Thyroid gland (tissue), 4 donors: Measurements from ENCODE around the gene DNAJB14. TPM values are rescaled to one million over a fixed set of nuclear protein-coding genes. Genes with fewer than 3 reads are reported as not detected.

Experiments
- DNase-seq, 2 donors: peaks; one replicate each; pipeline ENCODE4 v3.0.0-alpha.2; 2019
- H3K27ac ChIP-seq, 3 donors: fragments of 200-600 bp; sonication (generic); 1 replicate in 2 of 3; 2 replicates in 1 of 3; pipeline ENCODE4 v1.5.1; 2016 to 2019; ENCODE audit warnings: mild to moderate bottlenecking in 1 of 3, moderate library complexity in 1 of 3
- H3K27me3 ChIP-seq: fragments of 200-600 bp; sonication (generic); one replicate; pipeline ENCODE4 v1.5.1; 2019
- H3K36me3 ChIP-seq, 2 donors: fragments of 200-600 bp; sonication (generic); one replicate each; pipeline ENCODE4 v1.5.1; 2016 to 2019
- H3K4me1 ChIP-seq, 2 donors: fragments of 200-600 bp; sonication (generic); one replicate each; pipeline ENCODE4 v1.5.1; 2017 to 2019
- H3K4me3 ChIP-seq, 3 donors: fragments of 200-600 bp; sonication (generic); replicated peaks in 1 of 3; 1 replicate in 2 of 3; 2 replicates in 1 of 3; pipeline ENCODE4 v1.5.1; 2016; ENCODE audit warnings: mild to moderate bottlenecking in 1 of 3
- H3K9me3 ChIP-seq: fragments of 200-600 bp; sonication (generic); one replicate; pipeline ENCODE4 v1.5.1; 2017
- CTCF ChIP-seq, 6 experiments: fragments of 200-600 bp in 3 of 6; fragments of 450-650 bp in 3 of 6; sonication (generic) in 3 of 6; IDR thresholded peaks; one replicate each; pipeline ENCODE4 v1.5.1; 2016 to 2019; ENCODE audit warnings: antibody characterized with exemption in 6 of 6, mild to moderate bottlenecking in 2 of 6, inconsistent platforms in 1 of 6, moderate library complexity in 1 of 6
- POLR2A ChIP-seq, 2 donors: fragments of 450-650 bp; IDR thresholded peaks; one replicate each; pipeline ENCODE4 v1.6.1; 2017; ENCODE audit warnings: antibody characterized with exemption in 2 of 2, mild to moderate bottlenecking in 2 of 2, moderate library complexity in 1 of 2
- WGBS, 2 donors: methylation state at CpG; one replicate each; pipeline ENCODE4 v1.1.5; 2017; 5-methylcytosine and 5-hydroxymethylcytosine counted together
- intact Hi-C: fragments of 100-400 bp; cut with DNase I; formaldehyde crosslinking; loops from one replicate; pipeline ENCODE4 v1.15.1; 2023
- total RNA-seq, 4 donors: library from RNA; depleted of rRNA; stranded (reverse); fragments of >200 nt; gene quantifications; one replicate each; pipeline ENCODE4 v1.2.3, GENCODE V29; 2016

DNAJB14 gene
- total RNA-seq, 4 donors from 2014 or later: 48.1 to 84.4 (median 72.3) TPM

GRCh38 chr4:99847362-99847976 is 98.9 kb downstream of the DNAJB14 start:
- intact Hi-C loops: no loop called here
- WGBS, 2 donors: 78 to 86% methylated on average over 10 of the region's 10 CpGs
- H3K27ac ChIP-seq: no peak overlapping the region

GRCh38 chr4:99846891-99847290 is 99.5 kb downstream of the DNAJB14 start:
- Histone ChIP-seq H3K4me1 (no peaks in the 10 kb centered on the region), H3K27ac (no peak overlapping the region), H3K27me3 (no peaks in the 10 kb centered on the region), H3K36me3 (no peaks in the 10 kb centered on the region), H3K9me3 (no peaks in the 10 kb centered on the region), H3K4me3 (no peak overlapping the region)
- intact Hi-C loops: no loop called here
- DNase-seq: no peak
- WGBS, 2 donors: 71 to 81% methylated on average over 1 of the region's 1 CpG
- no peak for TF ChIP-seq CTCF (IDR thresholded peaks at IDR 0.05)
- no peak for TF ChIP-seq POLR2A (IDR thresholded peaks at IDR 0.05)

More at GRCh38 chr4:99847362-99847976, 98.9 kb downstream of the DNAJB14 start:
- DNase-seq: no peak
- Histone ChIP-seq H3K4me1 (no peaks in the 10 kb centered on the region), H3K9me3 (no peaks in the 10 kb centered on the region), H3K27me3 (no peaks in the 10 kb centered on the region), H3K4me3 (no peak overlapping the region), H3K36me3 (no peaks in the 10 kb centered on the region)
- no peak for TF ChIP-seq CTCF (IDR thresholded peaks at IDR 0.05)
- no peak for TF ChIP-seq POLR2A (IDR thresholded peaks at IDR 0.05)

Other genes with a start within 250 kb of the DNAJB14 start
- gene DAPP1, start 129.8 kb downstream of the DNAJB14 start, total RNA-seq: 1 to 10 TPM in 2 of 4 donors, under 1 TPM in 2; 0.33 to 1.5 (median 0.70) TPM
- gene LAMTOR3, start 52.2 kb downstream of the DNAJB14 start, total RNA-seq: 100 to 1,000 TPM in 1 of 4 donors, 10 to 100 TPM in 3; 67.5 to 103 (median 86.1) TPM
- gene H2AZ1, start 3.7 kb upstream of the DNAJB14 start, total RNA-seq: 100 to 1,000 TPM; 141 to 185 (median 150) TPM
- gene DDIT4L, start 243.8 kb upstream of the DNAJB14 start, total RNA-seq: 1 to 10 TPM; 1.4 to 3.7 (median 1.6) TPM